Heart right ventricle (tissue), 16 donors: ENCODE data around the gene GRSF1. TPM values are rescaled to one million over a fixed set of nuclear protein-coding genes. Genes with fewer than 3 reads are reported as not detected.
"Not testable (repeated sequence)": the region's sequence is repeated elsewhere in the genome, so short reads cannot be mapped to it uniquely, and the experiment has no call there.

Experiments used
- ATAC-seq, 8 donors: fragments of 200-7000 bp; cut with Tn5 transposase; one replicate each; pipeline ENCODE4 v1.9.1; 2020; ENCODE audit warnings: mild to moderate bottlenecking in 8 of 8, moderate library complexity in 8 of 8, moderate number of reproducible peaks in 1 of 8
- DNase-seq, 2 donors: peaks; one replicate each; pipeline ENCODE4 v3.0.0-alpha.2; 2020
- H3K27ac ChIP-seq, 10 donors: fragments of 200-600 bp; sonication (generic) in 2 of 10; one replicate each; pipeline versions ENCODE4 v1.5.0 to v1.8.0; 2020 to 2022; ENCODE audit warnings: mild to moderate bottlenecking in 3 of 10
- H3K27me3 ChIP-seq, 7 donors: fragments of 200-600 bp; one replicate each; pipeline ENCODE4 v1.8.0; 2021 to 2022; ENCODE audit warnings: mild to moderate bottlenecking in 2 of 7
- H3K36me3 ChIP-seq, 9 donors: fragments of 200-600 bp; sonication (generic) in 1 of 9; one replicate each; pipeline versions ENCODE4 v1.5.0 to v1.8.0; 2020 to 2022; ENCODE audit warnings: mild to moderate bottlenecking in 2 of 9
- H3K4me1 ChIP-seq, 9 donors: fragments of 200-600 bp; sonication (generic) in 1 of 9; one replicate each; pipeline versions ENCODE4 v1.5.0 to v1.8.0; 2020 to 2022; ENCODE audit warnings: mild to moderate bottlenecking in 4 of 9
- H3K4me3 ChIP-seq, 10 donors: fragments of 200-600 bp; sonication (generic) in 2 of 10; one replicate each; pipeline versions ENCODE4 v1.5.0 to v1.8.0; 2020 to 2022; ENCODE audit warnings: mild to moderate bottlenecking in 7 of 10, moderate library complexity in 2 of 10
- H3K9me3 ChIP-seq, 11 donors: fragments of 200-600 bp in 10 of 11; sonication (generic) in 2 of 11; one replicate each; pipeline versions ENCODE4 v1.5.0 to v1.8.0; 2013 to 2022; ENCODE audit warnings: mild to moderate bottlenecking in 2 of 11, control low read depth in 1 of 11, moderate library complexity in 1 of 11
- CTCF ChIP-seq, 9 donors: fragments of 200-600 bp; sonication (generic) in 2 of 9; IDR thresholded peaks; one replicate each; pipeline versions ENCODE4 v1.5.0 to v1.8.0; 2021 to 2022; ENCODE audit warnings: antibody characterized with exemption in 9 of 9, mild to moderate bottlenecking in 5 of 9, moderate library complexity in 1 of 9
- WGBS, 2 donors: extraction: QIAGEN DNeasy Blood & Tissue Kit; methylation state at CpG; one replicate each; pipeline ENCODE4 v1.1.7; 2013; ENCODE audit warnings: inconsistent platforms in 1 of 2; 5-methylcytosine and 5-hydroxymethylcytosine counted together
- intact Hi-C, 10 donors: fragments of 100-400 bp; cut with DNase I; formaldehyde crosslinking; loops; one replicate each; pipeline versions ENCODE4 v1.11.1 to v1.14.2; 2022
- polyA plus RNA-seq, 2 donors: library from polyadenylated mRNA; stranded (reverse); fragments of 200-250 nt; gene quantifications; one replicate each; pipeline ENCODE4 v1.2.3, GENCODE V29; 2013
- total RNA-seq, 10 donors: library from RNA; stranded (reverse); fragmentation: NEBNext Ultra II Directional in 3 of 10; extraction: Animal tissue kit (Norgen Biotek cat#: 25700) in 3 of 10; gene quantifications; one replicate each; pipeline versions ENCODE4 v1.2.1 to v1.2.4, GENCODE V29; 2021 to 2023
- donor health status: Arrhythmogenic right ventricular cardiomyopathy.
- donor health status: ischemic (EF 13 %, LVEDD 7.1; RV severe dilation, severe dysfunction).
- donor health status: healthy with polysubstance abuse.
- donor health status: DM: no; HTN: yes; CAD: no.
- donor health status: DM: no; HTN: no; CAD: no.
- donor health status: ischemic (EF 25% LVEDD 6.9; RV normal size, moderate dysfunction).
- donor health status: ischemic (EF 25% LVEDD 5.7; RV mildly dilated, moderate dysfunction).
- donor health status: healthy.
- donor health status: DM: yes; HTN: yes; CAD: no.
- donor health status: Ischemic cardiomyopathy.
- donor health status: ischemic (EF 35%, LVEDD 5.7; RV mildly dilated, moderate dysfunction).
- donor health status: nonischemic (EF 11% LVEDD 7.7; RV severe dilation, severe dysfunction).
- donor health status: DM: yes; HTN: yes; CAD: no.
- donor health status: PGD.
- donor health status: ischemic (EF 29% LVEDD 5.4; RV normal size, mild dysfunction).
- donor health status: nonischemic (EF 23%, LVEDD 6.1; RV moderate dilation, normal function).

The GRSF1 gene
- total and polyA plus RNA-seq, 12 donors: 33.7 to 131 (median 101) TPM

DNA sequence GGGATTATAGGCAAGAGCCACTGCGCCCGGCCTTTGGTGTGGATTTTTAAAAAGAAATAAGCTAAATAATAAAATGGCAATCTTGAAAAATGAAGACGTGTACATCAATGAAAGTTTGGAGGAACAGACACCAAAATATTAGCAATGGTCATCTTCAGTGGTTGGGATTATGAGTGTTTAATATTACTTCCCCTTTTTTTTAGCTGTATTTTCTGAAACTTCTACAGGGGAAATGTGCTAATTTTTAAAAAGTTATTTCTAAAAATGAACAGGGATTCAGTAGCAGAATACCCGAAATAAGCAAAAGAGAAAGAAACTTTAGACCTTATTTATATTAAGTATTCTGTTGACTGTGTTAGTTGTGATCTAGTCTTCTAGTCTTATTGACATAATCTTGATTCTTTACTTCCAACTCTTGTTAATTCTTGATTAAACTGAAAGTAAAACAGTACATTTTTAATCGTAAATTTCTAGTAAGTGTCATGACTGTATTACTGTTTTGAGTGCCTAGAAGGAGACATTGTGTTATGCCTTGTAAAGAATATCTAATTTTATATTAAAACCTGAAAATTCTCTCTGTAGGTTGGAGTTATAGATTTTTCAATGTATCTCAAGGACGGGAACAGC is 66.6 kb downstream of the GRSF1 start:
- H3K36me3 ChIP-seq: peaks cover 0 to 100% (median 32%) of the 10 kb centered on the region in 9 donors
- intact Hi-C loops: no loop called here
- WGBS, 2 donors: 94 to 95% methylated on average over 6 of the region's 6 CpGs

GRCh38 chr4:70769396-70769795 is 70.3 kb downstream of the GRSF1 start:
- 92 to 100% methylated on average over 1 of the region's 1 CpG for WGBS, 2 donors
- H3K27ac ChIP-seq, DNase-seq, intact Hi-C loops, H3K4me1 ChIP-seq, H3K9me3 ChIP-seq, ATAC-seq, H3K27me3 ChIP-seq, H3K4me3 ChIP-seq: not testable (repeated sequence)
- H3K36me3 ChIP-seq: peaks cover 0 to 99% (median 27%) of the 10 kb centered on the region in 9 donors

More for the DNA sequence above, 66.6 kb downstream of the GRSF1 start:
- H3K4me3 ChIP-seq: no peak overlapping the region
- no peaks in the 10 kb centered on the region for H3K27me3 ChIP-seq
- DNase-seq: no peak
- no peak for ATAC-seq
- peak overlapping the region in 1 of 10 donors; percentile 29 for H3K27ac ChIP-seq
- TF ChIP-seq CTCF (IDR thresholded peaks at IDR 0.05): no peak
- H3K4me1 ChIP-seq: peaks cover 0 to 4% (median 0%) of the 10 kb centered on the region in 9 donors
- no peaks in the 10 kb centered on the region for H3K9me3 ChIP-seq

DNA sequence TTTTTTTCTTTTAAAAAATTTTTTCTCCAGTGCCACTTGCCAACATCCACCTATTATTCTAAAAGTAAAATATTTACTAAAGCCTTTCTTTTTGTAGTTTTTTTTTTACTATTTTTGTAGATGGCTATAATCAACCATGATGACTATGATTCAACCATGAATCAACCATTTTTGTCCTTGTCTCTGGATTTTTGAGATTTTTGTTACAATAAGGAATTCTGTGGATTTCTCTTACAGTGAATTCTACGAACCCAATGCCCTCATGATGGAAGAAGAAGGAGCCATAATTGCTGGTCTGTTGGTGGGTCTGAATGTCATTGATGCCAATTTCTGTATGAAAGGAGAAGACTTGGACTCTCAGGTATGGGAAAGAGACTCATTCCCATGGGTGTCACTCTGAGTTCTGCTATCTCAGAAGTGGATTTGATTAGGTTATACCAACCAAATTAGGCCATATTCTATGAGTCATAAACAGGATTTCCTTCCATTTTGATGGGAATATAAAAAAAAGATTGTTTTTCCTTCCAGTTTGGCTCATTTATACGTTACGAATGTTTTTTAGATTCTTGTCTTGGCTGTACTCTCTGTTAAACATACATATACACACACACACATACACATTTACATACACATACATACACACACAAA is 71.3 kb downstream of the GRSF1 start:
- WGBS, 2 donors: 71 to 83% methylated on average over 3 of the region's 3 CpGs
- Histone ChIP-seq H3K4me3 (no peak overlapping the region), H3K27ac (peak overlapping the region in 2 of 10 donors; percentile 4 to 30), H3K36me3 (peaks cover 0 to 99% (median 36%) of the 10 kb centered on the region in 9 donors), H3K4me1 (peaks cover 0 to 4% (median 0%) of the 10 kb centered on the region in 9 donors), H3K27me3 (no peaks in the 10 kb centered on the region), H3K9me3 (no peaks in the 10 kb centered on the region)
- intact Hi-C loops: no loop called here
- no peak for TF ChIP-seq CTCF (IDR thresholded peaks at IDR 0.05)
- DNase-seq (no peak), ATAC-seq (peak in 2 of 8 donors; percentile 50 to 51)

Other genes starting within 250 kb of the GRSF1 start
- gene AMBN, start 247.6 kb downstream of the GRSF1 start, total RNA-seq: not detected
- gene AMBN, start 247.6 kb downstream of the GRSF1 start, polyA plus RNA-seq: not detected
- 10 to 100 TPM in 7 of 10 donors, 1 to 10 TPM in 3; 2.0 to 13.1 (median 11.6) TPM for gene ENAM, start 211.1 kb downstream of the GRSF1 start, total RNA-seq
- gene ENAM, start 211.1 kb downstream of the GRSF1 start, polyA plus RNA-seq: under 1 TPM; 0.49 to 0.88 TPM
- 10 to 100 TPM in 2 of 10 donors, 1 to 10 TPM in 6, under 1 TPM in 2; 0.57 to 55.4 (median 3.8) TPM for gene JCHAIN, start 173.4 kb downstream of the GRSF1 start, total RNA-seq
- 1 to 10 TPM in 1 of 2 donors, under 1 TPM in 1; 0.74 to 1.1 TPM for gene JCHAIN, start 173.4 kb downstream of the GRSF1 start, polyA plus RNA-seq
- gene UTP3, start 151.4 kb downstream of the GRSF1 start, total RNA-seq: 10 to 100 TPM; 13.9 to 20.4 (median 18.5) TPM
- 10 to 100 TPM; 12.9 to 16.0 TPM for gene UTP3, start 151.4 kb downstream of the GRSF1 start, polyA plus RNA-seq
- 10 to 100 TPM; 13.2 to 28.7 (median 21.7) TPM for gene RUFY3, start 117.9 kb downstream of the GRSF1 start, total RNA-seq
- gene RUFY3, start 117.9 kb downstream of the GRSF1 start, polyA plus RNA-seq: 10 to 100 TPM; 13.5 to 24.0 TPM
- gene MOB1B, start 62.5 kb upstream of the GRSF1 start, total RNA-seq: 10 to 100 TPM; 15.6 to 33.4 (median 20.3) TPM
- gene MOB1B, start 62.5 kb upstream of the GRSF1 start, polyA plus RNA-seq: 1 to 10 TPM; 3.9 to 6.0 TPM
- gene DCK, start 153.8 kb upstream of the GRSF1 start, total RNA-seq: 1 to 10 TPM; 4.7 to 9.3 (median 6.5) TPM
- gene DCK, start 153.8 kb upstream of the GRSF1 start, polyA plus RNA-seq: 1 to 10 TPM; 2.5 to 4.7 TPM